ENCODE data around the gene SUV39H2.

- TF ChIP-seq EZH2phosphoT487 (IDR thresholded peaks at IDR 0.05; ENCODE audit: borderline replicate concordance) = no peak
- no peak for TF ChIP-seq CTCF (conservative IDR thresholded peaks at IDR 0.05; ENCODE audit: low read length)
Measured at GRCh38 chr10:14859043-14859442, 19.6 kb upstream of the SUV39H2 start.
